HUDEP-2 (cell line): ENCODE measurements around the gene CYP2B6.
"Not testable (repeated sequence)": the region's sequence is repeated elsewhere in the genome, so short reads cannot be mapped to it uniquely, and the experiment has no call there.

ENCODE experiments used
- DNase-seq, 76 experiments: peaks; one replicate each; lab custom pipeline; 2025; ENCODE audit not compliant: unreplicated experiment in 76 of 76; lab: John Stamatoyannopoulos, UW

Gene CYP2B6

DNA sequence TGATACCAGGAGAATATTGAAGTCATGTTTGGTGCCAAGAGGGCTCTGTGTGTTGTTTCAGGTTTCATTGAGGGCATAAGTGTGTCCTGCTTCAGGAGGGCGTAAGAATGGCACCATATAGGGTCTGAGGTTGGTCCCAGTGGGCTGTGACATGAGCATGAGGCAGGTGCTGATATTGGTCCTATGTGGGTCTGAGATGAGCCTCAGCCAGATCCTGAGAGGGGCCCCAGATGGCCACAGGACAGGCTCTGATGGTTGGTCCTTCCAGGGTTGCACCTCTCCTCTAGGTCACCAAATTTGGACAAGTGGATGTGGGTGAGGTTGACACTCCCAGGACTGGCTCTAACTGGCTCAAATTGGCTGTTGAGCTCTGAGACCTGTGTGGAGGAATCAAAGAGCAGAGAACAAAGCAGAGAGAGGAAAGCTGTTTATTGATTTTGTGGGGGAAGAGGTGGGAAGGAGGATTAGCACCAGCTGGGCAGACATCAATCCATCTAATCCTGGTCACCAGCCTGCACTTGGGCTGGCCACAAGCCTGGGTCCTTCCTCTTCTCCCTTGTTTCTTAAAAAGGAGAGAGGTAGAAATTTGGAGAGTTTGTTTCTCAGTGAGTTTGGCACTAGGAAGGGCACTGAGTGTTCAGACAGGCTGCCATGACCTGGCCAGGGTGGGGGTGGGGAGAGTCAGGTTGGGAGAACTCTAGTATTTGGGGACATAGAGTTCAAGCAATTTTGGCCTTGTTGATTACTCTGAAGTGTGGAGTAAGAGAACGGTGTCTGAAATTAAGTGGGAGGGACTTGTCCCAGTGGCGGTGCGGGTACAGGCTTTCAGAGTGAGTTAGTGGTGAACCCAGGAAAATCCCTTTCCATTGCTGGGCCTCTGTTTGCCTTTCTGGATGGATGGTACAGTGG is 38.7 kb downstream of the CYP2B6 start:
- DNase-seq = no peak

DNA sequence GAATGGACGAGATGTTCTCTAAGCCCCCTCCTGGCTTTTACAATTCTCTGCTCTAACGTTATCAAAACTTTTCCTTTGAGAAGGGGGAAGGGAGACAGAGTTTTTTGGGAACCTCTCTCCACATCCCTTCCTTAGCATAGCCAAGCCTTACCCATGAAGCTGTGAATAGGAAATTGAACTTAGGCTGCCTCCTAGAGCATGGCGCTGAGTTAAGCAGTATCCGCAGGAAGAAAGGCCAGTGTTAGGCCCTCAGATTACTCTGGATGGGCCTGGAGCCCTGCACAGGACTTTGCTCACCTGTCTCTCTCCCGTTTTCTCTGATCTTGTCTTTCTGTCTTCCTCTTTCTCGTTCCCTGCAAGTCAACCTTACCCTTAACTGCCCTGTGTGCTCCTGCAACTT is 39.6 kb downstream of the CYP2B6 start:
- DNase-seq = no peak

DNA sequence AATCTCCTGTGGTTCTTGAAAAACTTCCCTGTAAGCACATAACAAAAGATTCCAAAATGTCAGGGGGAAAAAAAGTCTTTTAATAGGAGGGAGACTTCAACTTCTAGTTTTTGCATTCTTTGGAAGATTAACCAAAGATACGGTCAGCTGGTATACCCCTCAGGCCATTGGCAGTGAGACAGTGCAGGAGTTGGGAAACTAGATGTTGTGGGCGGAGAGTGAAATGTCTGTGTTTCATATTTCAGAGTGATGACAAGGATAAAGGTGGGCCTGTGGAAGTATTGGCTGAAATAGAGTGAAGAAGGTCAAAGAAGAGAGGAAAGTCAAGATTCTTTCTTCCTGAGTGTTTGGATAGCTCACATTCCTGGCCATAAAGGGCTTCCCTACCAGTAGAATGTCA is 40.8 kb downstream of the CYP2B6 start:
- DNase-seq = no peak

DNA sequence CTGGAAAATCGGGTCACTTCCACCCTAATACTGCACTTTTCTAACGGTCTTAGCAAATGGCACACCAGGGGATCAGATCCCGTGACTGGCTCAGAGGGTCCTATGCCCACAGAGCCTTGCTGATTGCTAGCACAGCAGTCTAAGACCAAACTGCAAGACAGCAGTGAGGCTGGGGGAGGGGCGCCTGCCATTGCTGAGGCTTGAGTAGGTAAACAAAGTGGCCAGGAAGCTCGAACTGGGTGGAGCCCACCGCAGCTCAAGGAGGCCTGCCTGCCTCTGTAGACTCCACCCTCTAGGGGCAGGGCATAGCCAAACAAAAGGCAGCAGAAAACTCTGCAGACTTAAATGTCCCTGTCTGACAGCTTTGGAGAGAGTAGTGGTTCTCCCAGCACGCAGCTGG is 42.2 kb downstream of the CYP2B6 start:
- not testable (repeated sequence) for DNase-seq

DNA sequence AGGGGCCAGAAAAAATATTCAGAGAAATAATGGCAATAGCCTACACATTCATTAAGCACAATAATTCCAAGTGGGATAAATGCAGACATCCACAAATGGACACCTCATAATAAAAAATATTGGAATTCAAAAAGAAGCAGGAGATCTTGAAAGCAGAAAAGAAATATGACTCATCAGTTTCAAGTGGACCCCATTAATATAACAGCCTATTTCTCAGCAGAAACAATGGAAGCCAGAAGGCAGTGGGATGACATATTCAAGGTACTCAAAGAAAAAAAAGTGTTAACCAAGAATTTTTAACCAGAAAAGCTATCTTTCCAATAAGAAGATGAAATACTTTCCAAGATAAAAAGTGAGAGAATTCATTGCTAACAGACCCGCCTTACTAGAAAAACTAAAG is 48.7 kb downstream of the CYP2B6 start:
- DNase-seq = no peak

DNA sequence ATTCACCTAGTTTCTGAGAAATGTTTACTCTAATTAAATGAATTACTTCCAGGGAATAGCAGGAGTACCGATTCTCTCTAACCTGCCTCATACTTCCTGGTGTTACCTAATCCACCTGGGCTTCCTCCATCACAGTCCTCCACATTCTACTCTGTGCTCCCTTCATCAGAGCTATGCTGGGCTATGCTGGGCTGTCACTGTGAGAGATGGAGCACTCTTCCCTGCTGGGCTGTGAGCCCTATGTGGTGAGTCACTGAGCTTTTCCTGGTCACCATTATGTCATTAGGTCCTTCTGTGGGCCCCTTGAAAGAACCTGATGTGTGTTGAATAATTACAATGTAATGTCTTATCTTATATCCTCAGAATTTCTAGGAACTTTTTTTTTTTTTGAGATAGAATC is 54.0 kb downstream of the CYP2B6 start:
- not testable (repeated sequence) for DNase-seq

DNA sequence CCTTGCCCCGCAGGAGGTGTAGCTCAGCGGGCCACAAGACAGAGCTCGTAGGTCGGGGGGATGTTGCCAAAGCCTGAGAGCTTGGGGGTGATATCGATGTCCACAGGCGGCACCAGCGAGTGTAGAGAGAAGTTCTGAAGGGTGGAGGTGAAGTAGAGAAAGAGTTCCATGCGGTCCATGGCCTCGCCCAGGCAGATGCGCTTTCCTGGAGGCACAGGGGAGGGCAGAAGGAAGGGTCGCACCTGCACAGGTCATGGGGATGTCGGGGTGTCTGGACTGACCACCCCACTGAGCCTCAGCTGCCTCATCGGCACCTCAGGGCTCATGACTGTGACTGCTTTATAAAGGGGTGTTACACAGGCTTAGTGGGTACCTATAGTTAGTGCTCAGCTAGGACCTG is 59.3 kb downstream of the CYP2B6 start:
- DNase-seq = no peak

DNA sequence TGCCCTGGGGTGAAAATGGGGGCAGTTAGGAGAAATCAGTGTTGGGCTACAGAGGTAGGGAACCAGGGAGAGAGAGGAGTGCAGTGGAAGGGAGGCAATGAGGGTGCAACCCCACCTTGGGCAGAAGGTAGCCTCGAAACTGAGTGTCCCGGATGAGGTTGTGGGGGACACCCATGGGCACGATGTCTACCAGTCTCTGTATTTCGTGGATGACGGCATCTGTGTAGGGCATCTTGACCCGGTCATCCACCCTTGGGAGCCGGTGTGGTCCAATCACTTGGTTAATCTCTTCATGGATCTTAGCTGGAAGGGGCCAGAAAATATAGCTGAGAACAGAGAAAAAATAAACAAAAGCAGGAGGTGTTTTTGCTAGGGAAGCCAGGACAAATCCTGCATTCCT is 61.1 kb downstream of the CYP2B6 start:
- DNase-seq = not testable (repeated sequence)

DNA sequence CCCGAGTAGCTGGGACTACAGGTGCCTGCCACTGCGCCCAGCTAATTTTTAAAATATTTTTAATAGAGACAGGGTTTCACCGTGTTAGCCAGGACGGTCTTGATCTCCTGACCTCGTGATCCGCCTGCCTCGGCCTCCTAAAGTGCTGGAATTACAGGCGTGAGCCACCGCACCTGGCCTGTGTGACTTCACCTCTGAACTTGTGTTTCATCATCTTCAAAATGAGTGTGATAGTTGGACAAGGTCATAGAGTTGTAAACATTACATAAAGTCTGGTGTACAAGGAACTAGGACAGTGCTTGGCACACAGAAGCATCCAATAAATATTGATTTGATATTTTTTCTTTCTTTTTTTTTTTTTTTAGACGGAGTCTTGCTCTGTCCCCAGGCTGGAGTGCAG is 62.2 kb downstream of the CYP2B6 start:
- DNase-seq = not testable (repeated sequence)

DNA sequence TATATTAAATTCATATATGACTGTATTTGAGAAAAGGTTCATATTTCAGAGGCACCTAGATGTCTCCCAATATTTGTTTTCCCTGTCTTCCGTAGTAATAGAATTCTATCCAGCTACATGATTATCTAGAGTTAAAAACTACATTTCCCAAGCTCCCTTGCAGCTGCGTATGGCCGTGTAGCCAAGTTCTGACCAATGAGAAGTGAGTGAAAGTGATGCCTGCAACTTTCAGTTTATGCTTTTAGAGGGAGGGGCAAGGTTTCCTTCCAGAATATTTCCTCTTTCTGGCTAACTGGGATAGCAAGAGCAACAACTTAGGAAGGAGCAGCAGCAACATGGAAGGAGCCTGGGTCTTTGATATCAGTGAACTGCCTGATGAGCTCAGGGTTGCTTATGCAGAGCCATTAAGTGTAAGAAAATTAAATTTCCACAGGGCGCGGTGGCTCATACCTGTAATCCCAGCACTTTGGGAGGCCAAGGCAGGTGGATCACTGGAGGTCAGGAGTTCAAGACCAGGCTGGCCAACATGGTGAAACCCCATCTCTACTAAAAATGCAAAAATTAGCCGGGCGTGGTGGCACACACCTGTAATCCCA is 74.0 kb downstream of the CYP2B6 start:
- no peak for DNase-seq
